PFSK-1 (cell line): ENCODE data around the gene INPP4A.

ENCODE experiments used
- FOXP2 ChIP-seq: optimal IDR thresholded peaks from 2 replicates; pipeline ENCODE3; 2011; ENCODE audit warnings: borderline replicate concordance, control low read depth, inconsistent platforms; ENCODE audit not compliant: insufficient read depth; ENCODE audit errors: extremely low read length, extremely low read depth
- POLR2AphosphoS5 ChIP-seq: IDR thresholded peaks from 2 replicates; pipeline ENCODE4 v1.6.1; 2012; ENCODE audit warnings: low read depth, mild to moderate bottlenecking, control low read depth, low read length, moderate library complexity
- REST ChIP-seq, 2 experiments: IDR thresholded peaks; 2 replicates each; pipeline versions ENCODE4 v1.6.1 to v1.8.0; 2011 to 2012; ENCODE audit warnings: low read depth in 2 of 2, low read length in 2 of 2, control low read depth in 1 of 2, inconsistent platforms in 1 of 2, mild to moderate bottlenecking in 1 of 2, moderate library complexity in 1 of 2; ENCODE audit not compliant: insufficient read depth in 1 of 2
- SIN3A ChIP-seq: IDR thresholded peaks from 2 replicates; pipeline ENCODE4 v1.6.1; 2012; ENCODE audit warnings: mild to moderate bottlenecking, low read length, moderate library complexity, borderline replicate concordance; ENCODE audit not compliant: insufficient read depth
- TAF1 ChIP-seq: IDR thresholded peaks from 2 replicates; pipeline ENCODE4 v1.6.1; 2012; ENCODE audit warnings: low read length, control low read depth, borderline replicate concordance; ENCODE audit not compliant: insufficient read depth

INPP4A gene

GRCh38 chr2:98608116-98608961, 163.7 kb downstream of the INPP4A start, which contains the start of the genes COA5 and UNC50:
TSS of gene COA5 (minus strand) at chr2:98608512. CDS start at chr2:98608405, 107 bp downstream.
TSS of gene UNC50 (plus strand) at chr2:98608589. CDS start at chr2:98609760, 1,171 bp downstream.
- TF ChIP-seq TAF1: peak; percentile 85
- TF ChIP-seq REST (IDR thresholded peaks at IDR 0.05; ENCODE audit: insufficient read depth in 1 of 2, low read depth in 2 of 2, low read length in 2 of 2): peak; percentile 42 to 46; a peak in 1 of 4 replicates
- peak; percentile 20; the same call in 1 of the 2 replicates for TF ChIP-seq SIN3A
- TF ChIP-seq FOXP2: peak; percentile 83
- TF ChIP-seq POLR2AphosphoS5: peak; percentile 86

DNA sequence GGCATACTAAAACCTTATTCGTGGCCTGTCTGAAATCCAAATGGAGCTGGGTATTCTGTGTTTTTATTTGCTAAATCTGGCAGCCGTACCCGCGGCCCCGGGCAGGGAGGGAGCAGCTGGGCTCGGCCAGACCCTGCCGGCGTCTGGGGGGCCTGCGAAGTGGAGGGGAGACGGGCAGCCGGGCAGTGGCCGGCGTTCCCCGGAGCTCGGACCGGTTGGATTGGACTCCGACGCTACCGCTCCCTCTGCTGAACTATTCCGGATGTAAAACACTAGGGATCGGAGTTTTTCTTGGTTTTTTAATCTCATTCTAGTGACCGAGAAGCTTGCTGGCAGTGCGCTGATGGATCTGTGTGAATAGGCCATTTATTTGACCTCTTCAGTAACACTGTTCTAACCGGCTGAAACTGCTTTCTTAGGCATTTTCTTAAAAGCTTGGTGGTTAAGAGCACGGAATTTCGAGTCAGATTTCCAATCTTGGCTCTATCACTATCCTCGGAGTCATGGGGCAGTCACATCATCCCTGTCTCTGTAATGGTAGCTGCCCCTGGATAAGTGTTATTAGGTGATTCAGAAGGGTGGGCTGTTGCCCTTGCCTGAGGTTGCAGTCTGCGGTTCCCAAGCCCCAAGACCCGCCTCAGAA, 164.4 kb downstream of the INPP4A start:
- no peak for TF ChIP-seq FOXP2
- TF ChIP-seq SIN3A: no peak
- no peak for TF ChIP-seq TAF1
- no peak for TF ChIP-seq REST (IDR thresholded peaks at IDR 0.05; ENCODE audit: insufficient read depth in 1 of 2, low read depth in 2 of 2, low read length in 2 of 2)
- no peak for TF ChIP-seq POLR2AphosphoS5

DNA sequence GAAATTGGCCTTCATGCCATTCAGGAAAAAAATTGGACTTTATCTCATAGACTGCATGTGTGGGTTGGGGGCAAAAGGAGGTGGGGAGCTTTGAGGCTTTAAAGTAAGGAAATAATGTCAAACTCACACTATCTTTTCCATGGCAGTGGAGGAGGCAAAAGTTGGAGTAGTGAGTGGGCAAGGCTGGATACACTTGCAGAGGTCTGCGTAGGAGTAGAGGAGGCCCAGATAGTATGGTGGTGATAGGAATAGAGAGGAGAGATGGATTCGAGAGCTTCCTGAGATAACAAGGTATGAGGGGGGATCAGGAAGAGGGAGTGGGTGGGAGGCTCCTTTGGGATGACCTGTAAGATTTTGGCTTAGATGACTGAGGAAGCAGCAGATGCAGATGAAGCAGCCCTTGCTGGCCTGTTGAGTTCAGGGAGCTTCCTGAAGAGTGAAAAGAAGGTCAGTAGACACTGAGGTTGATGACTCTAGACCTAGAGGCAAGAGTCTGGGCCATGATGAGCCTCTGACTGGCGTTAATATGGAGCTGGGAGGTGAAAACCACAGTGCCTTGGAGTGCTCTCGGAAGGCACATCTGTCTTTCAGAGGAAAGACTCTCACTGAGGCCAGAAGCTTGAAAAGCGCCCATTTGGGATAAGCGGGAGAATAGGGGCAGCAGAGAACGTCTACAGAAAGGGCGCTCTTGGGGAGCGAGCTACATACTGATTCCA, 169.5 kb downstream of the INPP4A start:
- TF ChIP-seq POLR2AphosphoS5: no peak
- no peak for TF ChIP-seq REST (IDR thresholded peaks at IDR 0.05; ENCODE audit: insufficient read depth in 1 of 2, low read depth in 2 of 2, low read length in 2 of 2)
- no peak for TF ChIP-seq TAF1
- TF ChIP-seq SIN3A: no peak
- no peak for TF ChIP-seq FOXP2

- TF ChIP-seq TAF1: no peak
- TF ChIP-seq SIN3A: no peak
- TF ChIP-seq FOXP2: no peak
Measured at GRCh38 chr2:98615481-98615880, 170.8 kb downstream of the INPP4A start.

GRCh38 chr2:98617149-98617548, 172.5 kb downstream of the INPP4A start:
- TF ChIP-seq POLR2AphosphoS5: no peak
